Measurements from ENCODE around the gene SOD2. TPM values are rescaled to one million over a fixed set of nuclear protein-coding genes. Genes with fewer than 3 reads are reported as not detected.

SOD2 gene
- total and polyA plus RNA-seq, 2 of the 13 experiments (the other 11 are each of a cell fraction or from before 2014, with no cell fraction given): 304 to 309 TPM

DNA sequence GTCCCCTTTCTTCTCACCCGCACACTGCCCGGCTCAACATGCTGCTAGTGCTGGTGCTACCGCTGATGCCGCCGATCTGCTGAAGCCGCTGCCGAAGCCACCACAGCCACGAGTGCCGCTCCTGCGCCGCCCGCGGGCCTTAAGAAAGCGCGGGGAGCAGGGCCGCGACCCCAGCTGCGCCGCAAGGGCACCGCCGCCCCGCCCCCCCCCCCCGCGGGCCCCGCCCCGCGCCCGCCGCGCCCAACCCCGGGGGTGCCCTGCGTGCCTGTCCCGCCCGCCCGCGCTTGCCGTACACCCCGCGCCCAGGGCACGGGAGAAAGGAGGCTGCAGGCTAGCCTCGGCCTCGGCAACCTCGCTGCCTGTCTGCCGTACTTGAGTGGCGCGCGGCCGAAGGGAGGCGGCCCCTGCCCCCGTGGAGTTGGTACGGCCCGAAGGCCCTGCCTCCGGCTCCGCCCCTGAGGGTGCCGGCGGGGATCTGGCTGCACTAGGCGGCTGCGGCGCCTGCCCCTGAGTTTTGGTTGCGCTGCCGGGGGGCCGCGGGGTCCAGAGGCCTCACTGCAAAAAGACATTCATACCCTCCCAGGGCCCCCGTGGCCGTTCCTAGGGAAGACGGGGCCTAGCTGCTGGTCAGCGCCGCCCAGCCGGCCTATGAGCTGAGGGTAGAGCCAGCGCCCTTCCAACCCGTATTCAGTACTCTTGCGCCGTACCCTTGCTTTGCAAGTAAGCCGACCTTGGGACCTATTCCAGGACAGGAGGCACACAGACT lies at the start of gene SOD2 (continued):
- TF ChIP-seq NRL (CRISPR knock-in tag; IDR thresholded peaks at IDR 0.05; ENCODE audit: borderline replicate concordance): peak; percentile 87; the same call in 1 of the 2 replicates
- TF ChIP-seq HCFC1 (IDR thresholded peaks at IDR 0.05; ENCODE audit: low read depth, low read length): no peak
- 0 out of 2 replicates have a peak, but pooled peaks have one; percentile 16 for TF ChIP-seq ZNF614 (CRISPR knock-in tag; IDR thresholded peaks at IDR 0.05; ENCODE audit: borderline replicate concordance)
- TF ChIP-seq, protein P1, sequence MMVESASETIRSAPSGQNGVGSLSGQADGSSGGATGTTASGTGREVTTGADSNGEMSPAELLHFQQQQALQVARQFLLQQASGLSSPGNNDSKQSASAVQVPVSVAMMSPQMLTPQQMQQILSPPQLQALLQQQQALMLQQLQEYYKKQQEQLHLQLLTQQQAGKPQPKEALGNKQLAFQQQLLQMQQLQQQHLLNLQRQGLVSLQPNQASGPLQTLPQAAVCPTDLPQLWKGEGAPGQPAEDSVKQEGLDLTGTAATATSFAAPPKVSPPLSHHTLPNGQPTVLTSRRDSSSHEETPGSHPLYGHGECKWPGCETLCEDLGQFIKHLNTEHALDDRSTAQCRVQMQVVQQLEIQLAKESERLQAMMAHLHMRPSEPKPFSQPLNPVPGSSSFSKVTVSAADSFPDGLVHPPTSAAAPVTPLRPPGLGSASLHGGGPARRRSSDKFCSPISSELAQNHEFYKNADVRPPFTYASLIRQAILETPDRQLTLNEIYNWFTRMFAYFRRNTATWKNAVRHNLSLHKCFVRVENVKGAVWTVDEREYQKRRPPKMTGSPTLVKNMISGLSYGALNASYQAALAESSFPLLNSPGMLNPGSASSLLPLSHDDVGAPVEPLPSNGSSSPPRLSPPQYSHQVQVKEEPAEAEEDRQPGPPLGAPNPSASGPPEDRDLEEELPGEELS (CRISPR knock-in tag; IDR thresholded peaks at IDR 0.05): peak; percentile 60; the same call in 1 of the 2 replicates
- TF ChIP-seq ZNF136 (CRISPR knock-in tag; IDR thresholded peaks at IDR 0.05; ENCODE audit: low read depth): peak; percentile 74; the same call in 1 of the 2 replicates
- no peak for TF ChIP-seq PLRG1 (conservative IDR thresholded peaks at IDR 0.05)
- peak; percentile 90 for TF ChIP-seq TMF1 (CRISPR knock-in tag; IDR thresholded peaks at IDR 0.05; ENCODE audit: low read depth)
- TF ChIP-seq KLF15 (CRISPR knock-in tag; IDR thresholded peaks at IDR 0.05; ENCODE audit: borderline replicate concordance): peak; percentile 59; the same call in 1 of the 2 replicates
- no peak for TF ChIP-seq ZNF550 (CRISPR knock-in tag; IDR thresholded peaks at IDR 0.05; ENCODE audit: borderline replicate concordance)
- TF ChIP-seq, protein P2, sequence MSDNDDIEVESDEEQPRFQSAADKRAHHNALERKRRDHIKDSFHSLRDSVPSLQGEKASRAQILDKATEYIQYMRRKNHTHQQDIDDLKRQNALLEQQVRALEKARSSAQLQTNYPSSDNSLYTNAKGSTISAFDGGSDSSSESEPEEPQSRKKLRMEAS (IDR thresholded peaks at IDR 0.05): peak; percentile 88
- TF ChIP-seq, protein P3, sequence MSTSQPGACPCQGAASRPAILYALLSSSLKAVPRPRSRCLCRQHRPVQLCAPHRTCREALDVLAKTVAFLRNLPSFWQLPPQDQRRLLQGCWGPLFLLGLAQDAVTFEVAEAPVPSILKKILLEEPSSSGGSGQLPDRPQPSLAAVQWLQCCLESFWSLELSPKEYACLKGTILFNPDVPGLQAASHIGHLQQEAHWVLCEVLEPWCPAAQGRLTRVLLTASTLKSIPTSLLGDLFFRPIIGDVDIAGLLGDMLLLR (CRISPR knock-in tag; IDR thresholded peaks at IDR 0.05): peak; percentile 68; the same call in 1 of the 2 replicates
- peak; percentile 92 for TF ChIP-seq U2AF1 (optimal IDR thresholded peaks at IDR 0.05; ENCODE audit: low read depth, low read length)
- peak; percentile 40; the same call in 1 of the 2 replicates for TF ChIP-seq SMAD3 (CRISPR knock-in tag; IDR thresholded peaks at IDR 0.05)
- TF ChIP-seq ZNF749 (CRISPR knock-in tag; IDR thresholded peaks at IDR 0.05; ENCODE audit: borderline replicate concordance): peak; percentile 85
- peak; percentile 68 for TF ChIP-seq MXD4 (CRISPR knock-in tag; IDR thresholded peaks at IDR 0.05)
- TF ChIP-seq ZNF138 (CRISPR knock-in tag; IDR thresholded peaks at IDR 0.05; ENCODE audit: low read depth): peak; percentile 94
- TF ChIP-seq, protein P4, sequence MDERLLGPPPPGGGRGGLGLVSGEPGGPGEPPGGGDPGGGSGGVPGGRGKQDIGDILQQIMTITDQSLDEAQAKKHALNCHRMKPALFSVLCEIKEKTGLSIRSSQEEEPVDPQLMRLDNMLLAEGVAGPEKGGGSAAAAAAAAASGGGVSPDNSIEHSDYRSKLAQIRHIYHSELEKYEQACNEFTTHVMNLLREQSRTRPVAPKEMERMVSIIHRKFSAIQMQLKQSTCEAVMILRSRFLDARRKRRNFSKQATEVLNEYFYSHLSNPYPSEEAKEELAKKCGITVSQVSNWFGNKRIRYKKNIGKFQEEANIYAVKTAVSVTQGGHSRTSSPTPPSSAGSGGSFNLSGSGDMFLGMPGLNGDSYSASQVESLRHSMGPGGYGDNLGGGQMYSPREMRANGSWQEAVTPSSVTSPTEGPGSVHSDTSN (CRISPR knock-in tag; IDR thresholded peaks at IDR 0.05): peak; percentile 48; the same call in 1 of the 2 replicates
- peak; percentile 85; the same call in 1 of the 2 replicates for TF ChIP-seq HOXA9 (CRISPR knock-in tag; IDR thresholded peaks at IDR 0.05; ENCODE audit: borderline replicate concordance)
